ENCODE measurements around the gene ERBB4. TPM values are rescaled to one million over a fixed set of nuclear protein-coding genes. Genes with fewer than 3 reads are reported as not detected.

Gene ERBB4
- total RNA-seq, 1 donor from 2014 or later = 1.8 TPM

GRCh38 chr2:212530373-212530772 lies 8.2 kb downstream of the ERBB4 start:
- H3K9me3 Mint-ChIP-seq (ENCODE audit: unreplicated experiment) = peaks cover 2% of the 10 kb centered on the region
- no peaks in the 10 kb centered on the region for H3K36me3 Mint-ChIP-seq (ENCODE audit: unreplicated experiment)
- TF ChIP-seq, protein P1, sequence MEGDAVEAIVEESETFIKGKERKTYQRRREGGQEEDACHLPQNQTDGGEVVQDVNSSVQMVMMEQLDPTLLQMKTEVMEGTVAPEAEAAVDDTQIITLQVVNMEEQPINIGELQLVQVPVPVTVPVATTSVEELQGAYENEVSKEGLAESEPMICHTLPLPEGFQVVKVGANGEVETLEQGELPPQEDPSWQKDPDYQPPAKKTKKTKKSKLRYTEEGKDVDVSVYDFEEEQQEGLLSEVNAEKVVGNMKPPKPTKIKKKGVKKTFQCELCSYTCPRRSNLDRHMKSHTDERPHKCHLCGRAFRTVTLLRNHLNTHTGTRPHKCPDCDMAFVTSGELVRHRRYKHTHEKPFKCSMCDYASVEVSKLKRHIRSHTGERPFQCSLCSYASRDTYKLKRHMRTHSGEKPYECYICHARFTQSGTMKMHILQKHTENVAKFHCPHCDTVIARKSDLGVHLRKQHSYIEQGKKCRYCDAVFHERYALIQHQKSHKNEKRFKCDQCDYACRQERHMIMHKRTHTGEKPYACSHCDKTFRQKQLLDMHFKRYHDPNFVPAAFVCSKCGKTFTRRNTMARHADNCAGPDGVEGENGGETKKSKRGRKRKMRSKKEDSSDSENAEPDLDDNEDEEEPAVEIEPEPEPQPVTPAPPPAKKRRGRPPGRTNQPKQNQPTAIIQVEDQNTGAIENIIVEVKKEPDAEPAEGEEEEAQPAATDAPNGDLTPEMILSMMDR (IDR thresholded peaks at IDR 0.05; ENCODE audit: partially characterized antibody, unreplicated experiment) = no peak
- H3K4me3 Mint-ChIP-seq (ENCODE audit: unreplicated experiment) = no peak overlapping the region
- H3K27me3 Mint-ChIP-seq (ENCODE audit: unreplicated experiment) = no peaks in the 10 kb centered on the region
- no peak overlapping the region for H3K27ac Mint-ChIP-seq (ENCODE audit: unreplicated experiment)
- no peak for DNase-seq
- peaks cover 4% of the 10 kb centered on the region for H3K4me1 Mint-ChIP-seq (ENCODE audit: low read depth, unreplicated experiment)

GRCh38 chr2:212528106-212528856 lies 10.3 kb downstream of the ERBB4 start:
- no peaks in the 10 kb centered on the region for H3K27me3 Mint-ChIP-seq (ENCODE audit: unreplicated experiment)
- DNase-seq = no peak
- H3K36me3 Mint-ChIP-seq (ENCODE audit: unreplicated experiment) = no peaks in the 10 kb centered on the region
- no peak overlapping the region for H3K27ac Mint-ChIP-seq (ENCODE audit: unreplicated experiment)
- peaks cover 4% of the 10 kb centered on the region for H3K4me1 Mint-ChIP-seq (ENCODE audit: low read depth, unreplicated experiment)
- no peak overlapping the region for H3K4me3 Mint-ChIP-seq (ENCODE audit: unreplicated experiment)
- no peaks in the 10 kb centered on the region for H3K9me3 Mint-ChIP-seq (ENCODE audit: unreplicated experiment)
- TF ChIP-seq, protein P1 (IDR thresholded peaks at IDR 0.05; ENCODE audit: partially characterized antibody, unreplicated experiment) = no peak

DNA sequence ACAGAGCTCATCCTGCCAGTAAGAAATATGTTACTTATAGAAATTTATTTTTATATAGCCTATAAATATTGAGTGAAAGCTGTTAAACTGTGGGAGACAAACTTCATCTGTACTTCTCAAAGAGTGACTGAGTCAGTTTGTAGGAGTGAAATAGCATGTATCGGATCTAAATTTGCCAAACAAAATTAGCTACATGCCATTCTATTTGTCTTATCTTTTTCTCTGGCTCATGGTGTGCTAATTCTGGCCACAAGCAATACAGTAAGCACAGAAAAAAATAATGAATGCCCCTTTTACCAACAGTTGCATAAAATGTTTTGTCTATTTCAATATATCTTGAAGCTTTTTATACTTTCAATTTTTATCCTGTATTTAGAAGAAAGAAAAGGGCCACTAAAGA lies 12.5 kb downstream of the ERBB4 start:
- peaks cover 4% of the 10 kb centered on the region for H3K4me1 Mint-ChIP-seq (ENCODE audit: low read depth, unreplicated experiment)

DNA sequence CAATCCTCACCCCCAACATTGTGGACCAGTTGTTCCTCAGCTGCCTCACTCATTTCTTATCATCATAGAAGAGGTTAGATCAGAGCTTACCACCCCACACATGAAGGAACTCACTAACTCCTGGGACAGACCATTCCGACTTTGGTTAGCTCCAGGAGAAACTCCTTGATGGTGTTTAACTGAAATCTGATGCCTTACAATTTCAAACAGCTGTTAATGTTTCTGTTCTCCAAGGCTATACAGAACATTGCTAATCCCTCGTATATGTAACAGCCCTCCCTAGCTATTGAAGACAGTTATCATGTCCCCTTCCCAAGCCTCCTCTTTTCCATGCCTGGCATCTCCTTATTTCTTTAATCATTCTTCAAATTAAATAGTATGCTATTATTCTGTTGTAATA lies 14.8 kb downstream of the ERBB4 start:
- Mint-ChIP-seq H3K4me1 (ENCODE audit: low read depth, unreplicated experiment) (peaks cover 8% of the 10 kb centered on the region), H3K36me3 (ENCODE audit: unreplicated experiment) (no peaks in the 10 kb centered on the region), H3K27ac (ENCODE audit: unreplicated experiment) (no peak overlapping the region), H3K9me3 (ENCODE audit: unreplicated experiment) (no peaks in the 10 kb centered on the region), H3K27me3 (ENCODE audit: unreplicated experiment) (no peaks in the 10 kb centered on the region), H3K4me3 (ENCODE audit: unreplicated experiment) (no peak overlapping the region)
- DNase-seq = no peak
- TF ChIP-seq, protein P1 (IDR thresholded peaks at IDR 0.05; ENCODE audit: partially characterized antibody, unreplicated experiment) = no peak

More for the DNA sequence above, 12.5 kb downstream of the ERBB4 start:
- Mint-ChIP-seq H3K27me3 (ENCODE audit: unreplicated experiment) (no peaks in the 10 kb centered on the region), H3K9me3 (ENCODE audit: unreplicated experiment) (no peaks in the 10 kb centered on the region), H3K36me3 (ENCODE audit: unreplicated experiment) (no peaks in the 10 kb centered on the region), H3K27ac (ENCODE audit: unreplicated experiment) (no peak overlapping the region), H3K4me3 (ENCODE audit: unreplicated experiment) (no peak overlapping the region)
- TF ChIP-seq, protein P1 (IDR thresholded peaks at IDR 0.05; ENCODE audit: partially characterized antibody, unreplicated experiment) = no peak
- no peak for DNase-seq

GRCh38 chr2:212520340-212520739 lies 18.3 kb downstream of the ERBB4 start:
- H3K27ac Mint-ChIP-seq (ENCODE audit: unreplicated experiment) = no peak overlapping the region

More at GRCh38 chr2:212520340-212520739, 18.3 kb downstream of the ERBB4 start:
- Mint-ChIP-seq H3K4me3 (ENCODE audit: unreplicated experiment) (no peak overlapping the region), H3K9me3 (ENCODE audit: unreplicated experiment) (no peaks in the 10 kb centered on the region), H3K27me3 (ENCODE audit: unreplicated experiment) (no peaks in the 10 kb centered on the region), H3K36me3 (ENCODE audit: unreplicated experiment) (no peaks in the 10 kb centered on the region), H3K4me1 (ENCODE audit: low read depth, unreplicated experiment) (peaks cover 4% of the 10 kb centered on the region)
- TF ChIP-seq, protein P1 (IDR thresholded peaks at IDR 0.05; ENCODE audit: partially characterized antibody, unreplicated experiment) = no peak
- DNase-seq = no peak
